Right lobe of liver (tissue), 4 donors: ENCODE measurements around the gene KCNK16.

ENCODE experiments used
- CTCF ChIP-seq, 4 donors: fragments of 200-600 bp in 3 of 4; fragments of 450-650 bp in 1 of 4; IDR thresholded peaks; one replicate each; pipeline versions ENCODE4 v1.5.1 to v1.8.0; 2016 to 2022; ENCODE audit warnings: antibody characterized with exemption in 4 of 4, mild to moderate bottlenecking in 2 of 4
- POLR2A ChIP-seq: fragments of 450-650 bp; IDR thresholded peaks from one replicate; pipeline ENCODE4 v1.6.1; 2017; ENCODE audit warnings: antibody characterized with exemption, mild to moderate bottlenecking
- donor health status: DM: no; HTN: no; CAD: no.
- donor health status: DM: no; HTN: no; CAD: no.
- donor health status: DM: no; HTN: yes; CAD: no.

- TF ChIP-seq CTCF (IDR thresholded peaks at IDR 0.05) (peak in 2 of 4 donors; percentile 0 to 2), POLR2A (no peak)
Observed at GRCh38 chr6:39303425-39304153, 18.9 kb downstream of the KCNK16 start.
